HG03558 (cell line): ENCODE results near the gene RAET1E.
"Not testable (repeated sequence)": the region's sequence is repeated elsewhere in the genome, so short reads cannot be mapped to it uniquely, and the experiment has no call there.

Experiments used
- ATAC-seq: cut with Tn5 transposase; IDR thresholded peaks from one replicate; pipeline ENCODE4 v1.9.1; 2021; ENCODE audit warnings: moderate number of reproducible peaks; ENCODE audit not compliant: unreplicated experiment; ENCODE audit errors: extremely low read depth

The RAET1E gene, protein sequence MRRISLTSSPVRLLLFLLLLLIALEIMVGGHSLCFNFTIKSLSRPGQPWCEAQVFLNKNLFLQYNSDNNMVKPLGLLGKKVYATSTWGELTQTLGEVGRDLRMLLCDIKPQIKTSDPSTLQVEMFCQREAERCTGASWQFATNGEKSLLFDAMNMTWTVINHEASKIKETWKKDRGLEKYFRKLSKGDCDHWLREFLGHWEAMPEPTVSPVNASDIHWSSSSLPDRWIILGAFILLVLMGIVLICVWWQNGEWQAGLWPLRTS

DNA sequence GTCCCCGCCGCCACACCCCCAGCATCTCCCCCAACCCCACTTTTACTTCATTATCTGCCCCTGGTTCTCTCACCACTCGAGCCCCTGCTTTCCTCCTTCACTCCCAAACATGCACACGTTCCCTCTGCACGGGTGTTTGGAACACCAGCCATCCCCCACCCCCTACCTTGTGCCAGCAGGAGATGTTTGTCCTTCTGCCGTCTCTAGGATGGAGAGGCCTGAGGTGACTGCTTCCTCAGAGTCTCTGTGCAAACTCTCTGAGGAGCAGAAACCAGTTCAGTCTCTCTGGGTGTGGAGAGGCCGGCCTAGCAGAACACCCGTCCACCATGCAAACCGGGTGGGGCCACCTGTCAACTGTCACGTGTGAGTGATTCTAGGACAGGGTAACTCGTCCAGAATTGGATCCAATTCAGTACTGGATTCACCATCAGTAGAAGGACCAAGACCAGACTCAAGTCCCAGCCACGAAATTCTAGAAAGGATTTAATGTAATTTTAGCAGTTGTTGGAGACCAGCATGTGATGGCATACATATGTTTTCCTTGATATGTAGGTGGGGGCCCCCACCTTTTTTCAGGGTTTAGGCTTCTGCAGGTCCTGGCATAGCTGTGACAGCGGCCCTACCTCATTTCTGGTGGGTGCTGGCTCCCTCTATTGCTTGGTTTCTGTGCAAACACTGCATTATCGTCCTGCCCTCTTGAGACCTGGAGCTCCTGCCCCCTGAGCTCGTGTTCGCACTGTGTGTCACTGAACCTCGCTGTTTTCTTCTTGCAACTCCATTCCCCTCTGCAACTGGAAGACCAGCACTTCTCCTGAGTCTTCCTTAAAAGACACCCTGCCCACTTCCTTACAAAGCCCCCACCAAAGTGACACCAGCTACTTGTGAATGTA is at the start of gene RAET1E:
TSS of gene RAET1E (minus strand) at position 259 of the 890 bp plus-strand sequence. CDS start 7,212 bp downstream, outside the sequence.
- no peak for ATAC-seq

DNA sequence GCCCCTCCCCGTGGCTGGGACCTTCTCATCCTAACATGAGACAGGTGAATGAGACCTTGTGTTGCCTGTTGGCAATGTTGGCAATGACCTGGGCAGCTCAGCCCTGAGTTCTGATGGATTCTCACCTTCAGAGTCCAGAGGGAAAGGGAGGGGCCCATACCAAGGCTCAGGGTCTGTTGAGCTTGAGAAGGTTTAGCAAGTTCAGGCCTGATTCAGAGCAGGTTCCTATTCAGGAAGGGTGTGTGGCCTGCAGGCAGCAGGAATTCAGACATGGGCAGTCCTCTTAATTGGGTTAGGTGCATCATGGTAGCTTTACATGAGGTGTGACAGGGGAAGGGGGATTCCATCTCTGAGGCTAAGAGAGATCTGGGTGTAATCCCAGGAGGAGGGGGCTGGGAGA is 49.6 kb upstream of the RAET1E start:
- not testable (repeated sequence) for ATAC-seq

DNA sequence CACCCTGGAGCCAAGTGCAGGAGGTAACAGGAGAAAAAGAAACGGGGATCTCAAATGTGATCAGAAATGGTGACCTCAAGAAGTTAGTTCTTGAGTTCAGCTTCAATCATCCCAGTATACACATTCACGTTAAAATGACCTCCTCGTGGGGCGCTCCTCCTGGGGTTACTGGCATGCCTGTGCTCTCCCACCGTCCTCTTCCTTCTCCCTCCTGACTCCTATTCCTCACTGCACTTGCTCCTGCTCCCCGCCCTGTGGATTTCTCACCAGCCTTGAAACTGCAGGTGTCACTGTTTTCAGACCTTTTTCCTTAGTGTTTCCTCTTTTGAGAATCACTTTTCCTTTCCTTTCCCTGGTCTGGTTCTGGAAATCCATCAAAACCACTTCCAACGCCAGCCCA is 48.7 kb upstream of the RAET1E start:
- not testable (repeated sequence) for ATAC-seq

DNA sequence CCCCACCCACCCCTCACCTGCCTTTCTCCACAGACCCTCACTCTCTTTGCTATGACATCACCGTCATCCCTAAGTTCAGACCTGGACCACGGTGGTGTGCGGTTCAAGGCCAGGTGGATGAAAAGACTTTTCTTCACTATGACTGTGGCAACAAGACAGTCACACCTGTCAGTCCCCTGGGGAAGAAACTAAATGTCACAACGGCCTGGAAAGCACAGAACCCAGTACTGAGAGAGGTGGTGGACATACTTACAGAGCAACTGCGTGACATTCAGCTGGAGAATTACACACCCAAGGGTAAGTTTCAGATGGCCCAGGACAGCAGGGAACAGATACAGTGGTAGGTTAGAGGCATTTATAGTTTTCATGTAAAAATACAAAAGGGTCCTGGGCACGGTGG is 47.4 kb upstream of the RAET1E start:
- not testable (repeated sequence) for ATAC-seq

DNA sequence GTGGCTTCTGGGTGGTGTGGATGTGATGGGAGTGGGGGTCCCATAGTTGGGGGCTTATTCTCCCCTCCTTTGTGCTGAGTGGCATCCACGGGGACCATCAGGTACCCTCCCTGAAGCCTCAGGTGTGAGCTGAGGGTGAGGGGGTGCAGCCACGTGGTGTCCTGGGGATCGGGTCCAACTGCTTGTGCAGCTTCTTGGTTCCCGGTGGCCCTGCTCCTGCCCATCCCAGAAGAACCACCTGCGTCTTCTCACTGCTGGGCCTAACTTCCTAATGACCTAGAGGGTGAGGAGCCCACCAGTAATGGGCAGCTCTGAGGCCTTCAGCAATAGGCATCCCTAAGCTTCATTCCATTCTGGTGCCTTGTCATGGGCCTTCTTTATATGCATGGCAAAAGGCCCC is 45.4 kb upstream of the RAET1E start:
- ATAC-seq = not testable (repeated sequence)

DNA sequence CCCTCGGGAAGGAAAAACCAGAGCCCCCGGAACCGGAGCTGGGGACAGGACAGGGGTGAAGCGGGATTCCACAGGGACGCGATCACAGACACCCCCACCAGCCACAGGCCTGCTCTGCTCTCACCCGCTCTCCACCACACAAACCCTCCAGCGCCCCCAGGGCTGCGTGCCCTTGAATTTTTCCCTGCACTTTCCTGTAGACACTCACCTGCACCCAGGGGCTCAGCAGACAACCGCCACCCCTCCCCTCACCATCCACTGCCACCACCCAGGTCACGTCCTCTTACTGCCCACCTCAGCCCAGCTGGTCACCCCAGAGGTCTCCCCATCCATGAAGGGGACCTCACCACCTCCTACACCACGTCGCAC is 44.5 kb upstream of the RAET1E start:
- ATAC-seq = no peak

DNA sequence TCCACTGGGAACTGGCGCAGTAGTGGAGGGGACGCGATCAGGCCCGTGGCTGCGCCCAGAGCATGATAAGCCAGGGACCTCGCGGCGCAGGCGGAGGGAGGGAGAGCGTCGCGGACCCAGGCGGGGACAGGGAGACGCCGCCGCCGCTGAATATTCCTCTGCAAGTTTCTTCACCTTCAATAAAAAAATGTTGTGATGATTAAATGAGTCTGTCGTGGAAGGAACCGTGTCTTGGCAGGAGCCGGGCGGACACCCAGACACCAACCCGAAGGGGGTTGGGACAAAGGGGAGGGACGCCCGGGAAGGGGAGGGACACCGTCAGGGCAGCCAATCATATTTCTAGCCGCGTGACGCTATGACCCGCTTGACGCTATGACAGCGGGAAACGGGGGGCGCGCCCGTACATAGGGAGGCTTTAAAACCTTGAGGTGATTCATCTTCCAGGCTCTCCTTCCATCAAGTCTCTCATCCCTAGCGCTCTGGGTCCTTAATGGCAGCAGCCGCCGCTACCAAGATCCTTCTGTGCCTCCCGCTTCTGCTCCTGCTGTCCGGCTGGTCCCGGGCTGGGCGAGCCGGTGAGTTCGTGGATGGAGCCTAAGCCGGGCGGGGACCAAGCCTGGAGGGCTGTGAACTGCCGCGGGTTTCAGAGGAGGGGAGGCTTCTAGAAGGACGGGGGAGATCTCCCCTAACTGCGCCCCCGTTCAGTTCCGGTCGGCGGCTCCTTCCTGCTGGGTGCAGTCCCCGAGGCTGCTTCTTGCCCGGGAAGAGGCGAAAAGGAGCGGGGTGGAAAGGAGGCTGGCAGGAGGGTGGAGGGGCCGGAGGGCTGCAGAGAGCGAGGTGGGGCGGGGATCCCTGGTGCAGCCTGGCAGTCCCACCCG is 43.9 kb upstream of the RAET1E start, which contains the start of gene ULBP2:
TSS of gene ULBP2 (plus strand) at position 432 of the 878 bp plus-strand sequence. CDS start at position 491, 59 bp downstream.
- no peak for ATAC-seq

DNA sequence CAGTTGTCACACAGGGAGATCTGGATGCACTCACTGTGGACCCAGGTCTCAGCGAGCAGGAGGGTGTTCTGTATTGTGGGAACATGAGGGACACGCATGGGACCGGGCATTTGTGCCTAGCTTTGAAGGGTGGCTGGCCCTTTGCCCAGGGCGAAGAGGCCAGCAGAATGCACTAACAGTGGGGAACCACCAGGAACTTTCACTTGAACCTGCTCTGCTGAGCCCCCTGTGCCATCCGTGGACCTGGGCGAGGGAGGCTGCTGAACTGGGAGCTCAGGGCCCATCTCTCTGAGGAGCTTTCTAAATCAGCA is 42.7 kb upstream of the RAET1E start:
- no peak for ATAC-seq

DNA sequence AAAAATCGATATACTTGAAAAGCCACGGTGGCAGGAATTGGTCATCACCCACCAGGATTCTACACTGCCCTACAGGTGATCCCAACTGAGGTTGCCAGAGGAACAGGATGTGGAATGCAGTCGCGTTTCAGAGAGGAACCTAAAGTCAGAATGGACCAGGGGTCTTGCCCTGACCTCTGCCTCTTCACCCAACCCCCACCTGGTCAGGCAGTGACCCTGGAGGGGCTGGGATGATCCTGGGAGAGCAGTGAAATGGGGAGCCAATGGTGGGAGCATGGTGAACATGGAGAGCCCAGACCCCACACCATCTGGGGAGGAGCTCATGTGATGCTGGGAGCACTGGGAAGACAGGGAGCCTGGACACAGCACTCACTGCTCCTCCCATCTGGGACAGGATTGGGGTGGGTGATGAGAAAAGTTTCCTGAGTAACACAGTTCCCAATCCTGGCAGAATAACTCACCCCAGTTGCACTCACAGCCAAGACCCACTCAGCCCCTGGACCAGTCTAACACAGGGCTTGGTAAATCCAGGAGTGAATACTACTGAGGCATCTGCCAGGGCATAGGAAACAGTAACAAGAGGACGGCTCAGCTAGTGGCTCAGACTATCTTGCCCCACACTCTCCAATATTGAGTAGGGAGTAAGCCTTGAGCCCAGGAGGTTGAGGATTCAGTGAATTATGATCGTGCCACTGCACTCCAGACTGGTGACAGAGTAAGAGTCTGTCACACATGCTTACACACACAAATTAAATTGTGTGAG is 42.2 kb upstream of the RAET1E start:
- no peak for ATAC-seq

DNA sequence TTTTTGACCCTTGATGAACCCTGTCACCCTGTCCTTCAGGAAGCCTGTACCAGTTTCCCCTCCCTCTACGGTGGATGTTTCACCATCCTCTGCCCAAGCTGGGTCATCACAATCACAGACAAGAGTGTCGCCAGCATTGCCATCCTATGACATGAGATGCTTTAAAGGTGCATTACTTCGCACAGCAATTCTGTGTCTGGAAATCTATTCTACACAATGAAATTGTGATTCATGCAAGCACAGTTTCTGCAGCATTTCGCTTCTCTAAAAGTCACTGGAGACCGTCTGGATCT is 41.4 kb upstream of the RAET1E start:
- no peak for ATAC-seq

DNA sequence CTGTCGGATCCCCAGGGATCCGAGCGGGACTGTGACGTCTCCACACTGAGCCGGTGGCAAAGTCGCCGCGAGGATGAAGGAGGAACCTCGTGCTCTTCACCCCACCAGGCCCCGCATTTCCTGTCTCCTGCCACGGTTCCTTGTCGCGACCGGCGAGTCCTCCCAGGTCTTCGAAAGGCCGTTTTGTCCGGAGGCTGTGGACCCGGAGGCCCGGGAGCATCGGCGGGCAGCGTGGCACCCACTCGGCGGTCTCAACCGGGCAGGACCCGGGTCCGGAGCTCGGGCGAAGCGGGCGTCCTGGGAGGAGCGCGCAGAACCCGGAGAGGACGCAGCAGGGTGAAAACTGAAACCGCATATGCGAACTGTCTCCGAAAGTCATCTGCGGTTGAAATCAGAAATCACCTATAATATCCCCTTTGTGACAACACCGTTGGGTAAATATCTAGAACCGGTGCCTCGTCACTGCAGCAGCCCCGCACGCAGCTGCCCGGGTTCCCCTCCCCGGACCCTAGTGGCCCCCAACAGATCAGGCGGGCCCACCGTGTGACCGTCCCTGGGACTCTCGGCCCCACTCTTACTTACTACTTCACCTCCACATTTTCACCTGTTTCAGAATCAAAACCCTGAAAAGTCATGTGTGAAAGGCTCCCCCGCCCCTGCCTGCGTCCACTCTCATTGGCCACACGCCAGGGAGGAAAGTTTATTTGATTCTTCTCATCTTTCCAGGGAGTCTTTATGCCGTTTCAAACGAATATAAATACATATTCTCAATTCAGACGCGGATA is 40.9 kb upstream of the RAET1E start:
- ATAC-seq = peak; percentile 64

DNA sequence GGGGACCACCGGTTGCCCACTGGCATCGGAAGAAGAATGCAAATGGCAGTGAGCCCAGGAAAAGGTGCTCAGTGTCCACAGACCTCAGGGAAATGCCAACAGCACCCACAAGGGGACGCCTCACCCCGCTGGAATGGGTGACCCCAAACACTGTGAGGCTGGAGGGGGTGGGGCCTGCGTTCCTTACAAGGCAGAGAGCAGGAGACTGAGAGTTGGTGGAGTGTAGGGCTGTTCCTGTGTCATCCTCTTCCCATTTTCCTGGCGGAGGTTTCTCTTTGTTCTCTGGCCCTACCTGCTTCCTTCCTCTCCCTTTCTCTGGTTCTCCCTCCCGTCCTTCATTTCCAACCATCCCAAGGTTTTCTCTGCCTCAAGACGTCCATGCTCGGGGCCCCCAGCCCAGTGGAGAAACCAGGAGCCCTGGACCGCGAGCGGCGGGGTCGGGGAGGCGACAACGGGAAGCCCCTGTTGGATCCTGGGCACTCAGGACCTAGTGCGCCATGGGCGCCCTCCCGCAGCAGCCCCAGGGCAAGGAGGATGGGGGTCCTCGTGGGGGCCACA is 40.2 kb upstream of the RAET1E start:
- not testable (repeated sequence) for ATAC-seq

DNA sequence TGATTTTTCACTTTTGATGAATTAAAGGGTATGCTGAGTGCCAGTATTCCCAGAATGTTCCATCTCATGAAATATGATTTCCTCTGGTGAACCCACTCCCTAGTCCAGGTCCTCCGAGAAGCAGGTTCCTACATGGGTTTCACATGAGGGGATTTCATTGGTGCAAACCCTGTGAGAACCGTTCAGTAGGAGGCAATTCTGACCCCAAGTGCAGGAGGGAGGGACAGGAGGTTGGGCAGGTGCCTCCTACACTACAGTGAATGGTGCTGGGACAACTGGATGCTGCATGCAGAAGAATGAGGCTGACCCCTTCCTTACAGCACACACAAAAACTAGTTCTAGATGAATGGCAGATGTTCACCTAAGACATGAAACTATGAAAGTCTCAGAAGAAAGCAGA is 38.8 kb upstream of the RAET1E start:
- ATAC-seq = no peak

DNA sequence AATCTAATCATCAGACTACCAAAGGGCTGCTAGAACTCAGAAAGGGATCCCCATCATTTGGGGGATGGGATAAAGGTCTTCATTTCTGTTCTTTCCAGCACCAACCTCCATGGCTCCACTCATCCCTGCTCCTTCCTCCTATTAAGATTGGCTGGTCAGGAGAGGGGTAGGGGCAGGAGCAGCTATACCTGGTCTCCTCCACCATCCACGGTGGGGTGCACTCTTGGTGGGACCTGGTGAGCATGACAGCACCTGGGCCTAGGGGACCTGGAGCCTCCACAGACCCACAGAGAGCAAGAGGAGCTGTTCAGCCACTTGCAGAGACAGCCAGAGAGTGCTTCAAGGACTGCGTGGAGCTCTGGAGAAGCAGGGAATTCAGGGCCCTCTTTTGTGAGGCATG is 37.8 kb upstream of the RAET1E start:
- no peak for ATAC-seq

DNA sequence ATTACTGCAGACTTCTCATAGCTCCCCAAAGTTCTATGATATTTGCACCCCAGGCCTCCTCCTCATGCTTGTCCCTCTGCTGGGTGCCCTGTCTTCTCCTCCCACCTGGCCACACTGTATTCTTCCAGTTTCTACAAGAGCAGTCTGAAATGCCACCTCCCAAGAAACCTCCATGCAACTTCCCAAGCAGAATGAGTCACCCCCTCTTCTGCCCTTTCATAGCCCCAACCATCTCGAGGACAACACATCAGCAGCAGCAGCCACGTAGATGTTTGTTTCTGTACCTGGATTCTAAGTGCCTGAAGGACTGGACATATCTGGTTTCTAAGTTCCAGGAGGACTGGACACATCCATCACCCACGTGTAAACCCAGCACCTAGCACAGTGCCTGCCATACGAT is 37.3 kb upstream of the RAET1E start:
- no peak for ATAC-seq

DNA sequence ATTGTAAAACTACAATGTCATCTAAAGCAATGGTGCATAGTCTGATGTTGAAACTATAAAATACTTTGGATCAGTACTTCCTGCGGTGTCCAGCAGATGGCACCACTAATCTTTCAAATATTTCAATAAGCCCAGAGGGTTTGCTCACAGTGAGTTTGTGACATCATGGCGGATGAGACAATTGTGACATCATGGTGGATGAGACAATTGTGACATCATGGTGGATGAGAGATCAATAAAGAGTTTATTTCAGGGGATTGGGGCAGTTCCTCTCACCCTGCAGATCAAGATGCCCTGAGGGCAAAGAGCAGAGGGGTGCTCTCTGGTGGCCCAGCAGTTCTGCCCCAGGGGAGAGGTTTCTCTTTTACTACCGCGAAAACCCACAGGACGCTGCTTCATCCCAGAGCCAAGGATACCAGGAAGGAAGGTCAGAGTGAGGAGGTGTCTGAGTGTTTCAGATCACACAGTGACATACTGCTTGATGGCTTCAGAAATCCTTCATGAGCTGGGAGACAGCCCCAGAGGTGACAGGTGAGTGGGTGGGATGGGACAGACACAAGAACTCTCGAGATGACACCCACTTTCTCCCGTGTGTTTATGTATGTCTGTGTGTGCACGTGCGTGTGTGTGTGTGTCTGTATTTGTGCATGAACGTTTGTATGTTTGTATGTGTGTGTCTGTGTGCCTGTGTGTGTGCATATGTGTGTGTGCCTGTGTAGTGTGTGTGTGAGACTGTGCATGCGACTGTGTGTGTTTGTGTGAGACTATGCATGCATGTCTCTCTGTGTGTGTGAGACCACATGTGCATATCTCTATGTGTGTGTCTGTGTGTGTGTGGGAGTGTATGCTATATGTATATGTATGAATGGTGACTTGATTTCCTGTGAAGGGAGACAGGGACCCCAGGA is 36.6 kb upstream of the RAET1E start:
- ATAC-seq = no peak

DNA sequence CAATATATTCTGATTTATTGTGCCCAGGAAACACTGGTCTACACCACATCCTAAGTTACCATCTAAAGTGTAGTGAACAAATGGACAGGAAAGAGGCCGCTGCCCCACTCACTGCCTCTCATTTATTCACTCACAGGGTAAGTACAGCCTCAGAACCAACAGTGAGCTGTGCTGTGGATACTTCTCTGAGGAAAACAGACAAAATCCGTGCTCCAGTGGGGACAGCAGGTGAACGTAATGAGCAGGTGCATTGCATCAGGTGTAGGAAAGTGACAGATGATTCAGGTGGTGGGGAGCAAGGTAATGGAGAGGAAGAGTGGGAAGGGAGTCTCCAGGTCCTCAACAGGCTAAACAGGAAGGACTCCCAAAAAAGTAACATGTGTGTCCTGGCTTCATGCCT is 35.5 kb upstream of the RAET1E start:
- no peak for ATAC-seq

DNA sequence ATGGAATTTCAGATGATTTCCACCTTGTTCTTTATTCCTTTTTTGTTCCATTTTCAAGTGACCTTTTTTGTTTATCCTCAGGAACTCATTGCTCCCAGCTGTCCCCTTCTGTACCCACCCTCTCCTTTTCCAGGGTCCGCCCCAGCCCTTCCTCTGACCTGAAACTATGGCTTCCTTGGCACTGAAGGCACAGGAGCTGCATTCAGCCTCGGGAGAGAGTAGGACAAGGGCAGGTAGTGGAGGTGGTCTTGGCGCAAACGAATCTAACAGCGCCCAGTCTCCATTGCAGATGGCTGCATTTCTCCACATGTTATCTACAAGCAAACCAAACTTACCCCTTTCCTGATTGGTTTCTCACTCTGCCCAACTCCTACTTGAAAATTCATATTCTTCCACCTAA is 35.1 kb upstream of the RAET1E start:
- no peak for ATAC-seq
